GM21723 (cell line): ENCODE measurements around the gene PCMTD2.
A peak's percentile ranks its signal among the peaks of the same experiment; 100 is the strongest.
"Not testable (repeated sequence)": the region's sequence is repeated elsewhere in the genome, so short reads cannot be mapped to it uniquely, and the experiment has no call there.

Experiments used
- ATAC-seq: cut with Tn5 transposase; IDR thresholded peaks from one replicate; pipeline ENCODE4 v1.9.1; 2021; ENCODE audit warnings: mild to moderate bottlenecking, moderate library complexity; ENCODE audit not compliant: unreplicated experiment

Gene PCMTD2

DNA sequence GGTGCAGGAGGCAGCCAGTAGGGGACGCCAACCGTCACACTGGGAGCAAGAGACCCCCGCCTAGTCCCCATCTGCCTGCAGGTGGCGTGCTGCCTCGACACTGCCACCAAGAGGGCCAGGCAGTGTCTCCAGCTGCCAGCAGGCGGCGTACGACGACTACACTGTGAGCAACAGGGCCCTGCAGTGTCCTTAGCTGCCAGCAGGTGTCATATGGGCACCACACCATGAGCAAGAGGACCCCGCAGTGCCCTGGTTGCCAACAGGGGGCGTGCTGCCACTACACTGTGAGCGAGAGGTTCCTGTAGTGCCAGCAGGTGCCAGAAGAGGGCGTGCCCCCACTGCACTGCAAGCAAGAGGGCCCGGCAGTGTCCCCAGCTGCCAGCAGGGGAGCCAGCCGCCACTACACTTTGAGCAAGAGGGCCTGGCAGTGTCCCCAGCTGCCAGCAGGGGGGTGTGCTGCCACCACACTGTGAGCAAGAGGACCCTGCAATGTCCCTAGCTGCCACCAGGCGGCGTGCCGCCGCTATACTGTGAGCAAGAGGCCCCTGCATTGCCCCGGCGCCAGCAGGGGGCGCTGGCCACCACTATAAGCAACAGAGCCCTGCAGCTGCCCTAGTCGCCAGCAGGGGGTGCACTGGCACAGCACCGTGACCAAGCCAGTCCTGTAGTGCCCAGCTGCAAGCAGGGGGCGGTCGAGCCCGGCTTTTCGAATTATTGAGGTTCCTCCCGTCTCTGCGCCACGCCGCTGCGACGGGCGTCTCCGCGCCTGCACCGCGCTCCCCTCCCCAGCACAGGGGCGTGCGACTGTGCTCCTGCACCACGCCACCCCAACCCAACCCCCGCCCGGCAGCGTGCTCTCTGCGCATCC is 30.3 kb downstream of the PCMTD2 start:
- peak; percentile 93 for ATAC-seq

DNA sequence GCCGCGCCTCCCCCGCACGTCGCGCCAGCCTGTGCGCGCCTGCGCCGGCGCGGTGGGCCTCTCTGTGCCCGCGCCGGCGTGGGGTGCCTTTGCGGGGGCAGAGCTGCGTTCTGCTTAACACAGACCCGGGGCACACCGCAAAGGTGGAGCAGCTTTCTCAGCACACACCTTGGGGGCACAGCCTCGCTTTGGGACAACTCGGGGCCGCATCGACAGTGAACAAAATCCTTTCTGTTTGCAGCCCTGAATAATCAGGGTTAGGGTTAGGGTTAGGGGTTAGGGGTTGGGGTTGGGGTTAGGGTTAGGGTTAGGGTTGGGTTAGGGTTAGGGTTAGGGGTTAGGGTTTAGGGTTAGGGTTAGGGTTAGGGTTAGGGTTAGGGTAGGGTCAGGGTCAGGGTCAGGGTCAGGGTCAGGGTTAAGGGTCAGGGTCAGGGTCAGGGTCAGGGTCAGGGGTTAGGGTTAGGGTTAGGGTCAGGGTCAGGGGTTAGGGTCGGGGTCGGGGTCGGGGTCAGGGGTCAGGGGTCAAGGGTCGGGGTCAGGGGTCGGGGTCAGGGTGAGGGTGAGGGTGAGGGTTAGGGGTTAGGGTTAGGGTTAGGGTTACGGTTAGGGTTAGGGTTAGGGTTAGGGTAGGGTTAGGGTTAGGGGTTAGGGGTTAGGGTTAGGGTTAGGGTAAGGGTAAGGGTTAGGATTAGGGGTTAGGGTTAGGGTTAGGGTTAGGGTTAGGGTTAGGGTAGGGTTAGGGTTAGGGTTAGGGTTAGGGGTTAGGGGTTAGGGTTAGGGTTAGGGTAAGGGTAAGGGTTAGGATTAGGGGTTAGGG is 31.1 kb downstream of the PCMTD2 start:
- ATAC-seq, result not testable (repeated sequence)

DNA sequence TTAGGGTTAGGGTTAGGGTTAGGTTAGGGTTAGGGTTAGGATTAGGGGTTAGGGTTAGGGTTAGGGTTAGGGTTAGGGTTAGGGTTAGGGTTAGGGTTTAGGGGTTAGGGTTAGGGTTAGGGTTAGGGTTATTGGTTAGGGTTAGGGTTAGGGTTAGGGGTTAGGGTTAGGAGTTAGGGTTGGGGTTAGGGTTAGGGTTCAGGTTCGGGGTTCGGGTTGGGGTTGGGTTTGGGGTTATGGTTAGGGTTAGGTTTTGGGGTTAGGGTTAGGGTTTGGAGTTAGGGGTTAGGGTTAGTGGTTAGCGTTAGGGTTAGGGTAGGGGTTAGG is 31.7 kb downstream of the PCMTD2 start:
- ATAC-seq, result not testable (repeated sequence)

- not testable (repeated sequence) for ATAC-seq
Measured at GRCh38 chr20:64292167-64292566, 36.6 kb downstream of the PCMTD2 start.

- not testable (repeated sequence) for ATAC-seq
Measured at GRCh38 chr20:64303086-64303485, 47.5 kb downstream of the PCMTD2 start.

DNA sequence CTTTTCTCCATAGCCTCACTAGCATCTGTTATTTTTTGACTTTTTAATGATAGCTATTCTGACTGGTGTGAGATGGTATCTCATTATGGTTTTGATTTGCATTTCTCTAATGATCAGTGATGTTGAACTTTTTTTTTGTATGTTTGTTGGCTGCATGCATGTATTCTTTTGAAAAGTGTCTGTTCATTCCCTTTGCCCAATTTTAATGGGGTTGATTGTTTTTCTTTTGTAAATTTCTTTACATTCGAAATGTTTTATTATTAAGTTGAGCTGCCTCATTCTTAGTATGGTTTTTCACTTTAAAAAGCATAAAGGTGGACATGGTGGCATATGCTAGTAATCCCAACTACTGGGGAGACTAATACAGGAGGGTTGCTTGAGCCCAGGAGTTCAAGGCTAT is 58.2 kb downstream of the PCMTD2 start:
- ATAC-seq, result not testable (repeated sequence)

DNA sequence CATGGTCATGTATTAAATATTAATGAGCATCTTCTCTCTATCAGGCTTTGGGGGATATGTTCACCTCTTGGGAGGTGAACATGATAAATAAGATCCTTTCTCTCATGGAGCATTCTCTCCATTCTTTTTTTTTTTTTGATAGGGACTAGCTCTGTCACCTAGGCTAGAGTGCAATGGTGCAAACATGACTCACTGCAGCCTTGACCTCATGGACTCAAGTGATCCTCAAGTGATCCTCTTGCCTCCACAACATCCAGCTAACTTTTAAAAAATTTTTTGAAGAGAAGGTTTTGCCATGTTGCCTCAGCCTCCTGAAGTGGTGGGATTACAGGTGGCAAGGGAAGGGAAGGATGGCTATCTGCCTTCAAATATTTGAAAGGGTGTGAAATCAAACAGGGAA is 59.8 kb downstream of the PCMTD2 start:
- ATAC-seq, result not testable (repeated sequence)

- ATAC-seq, result not testable (repeated sequence)
Measured at GRCh38 chr20:64315884-64316283, 60.3 kb downstream of the PCMTD2 start.

GRCh38 chr20:64316415-64317083 is 61.0 kb downstream of the PCMTD2 start:
- not testable (repeated sequence) for ATAC-seq

GRCh38 chr20:64317331-64317730 is 61.8 kb downstream of the PCMTD2 start:
- not testable (repeated sequence) for ATAC-seq

DNA sequence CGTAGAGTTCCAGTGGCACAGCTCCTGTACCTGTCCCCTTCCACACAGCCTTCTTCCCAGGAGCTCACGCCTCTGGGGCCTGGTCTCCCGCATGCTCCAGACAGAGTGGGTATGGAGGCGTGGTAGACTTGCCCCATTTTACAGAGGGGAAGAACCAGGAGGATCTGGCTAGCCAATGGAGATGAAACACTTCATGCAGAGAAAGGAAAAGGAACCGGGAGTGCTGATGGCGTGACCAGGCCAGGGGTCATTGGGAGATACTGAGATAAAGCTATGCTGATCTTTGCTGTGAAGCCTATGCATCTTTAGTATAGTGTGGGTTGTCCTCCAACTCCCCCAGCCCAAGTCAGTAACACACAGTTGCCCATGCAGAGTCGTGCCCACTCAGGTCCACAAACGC is 62.5 kb downstream of the PCMTD2 start:
- ATAC-seq, result not testable (repeated sequence)

DNA sequence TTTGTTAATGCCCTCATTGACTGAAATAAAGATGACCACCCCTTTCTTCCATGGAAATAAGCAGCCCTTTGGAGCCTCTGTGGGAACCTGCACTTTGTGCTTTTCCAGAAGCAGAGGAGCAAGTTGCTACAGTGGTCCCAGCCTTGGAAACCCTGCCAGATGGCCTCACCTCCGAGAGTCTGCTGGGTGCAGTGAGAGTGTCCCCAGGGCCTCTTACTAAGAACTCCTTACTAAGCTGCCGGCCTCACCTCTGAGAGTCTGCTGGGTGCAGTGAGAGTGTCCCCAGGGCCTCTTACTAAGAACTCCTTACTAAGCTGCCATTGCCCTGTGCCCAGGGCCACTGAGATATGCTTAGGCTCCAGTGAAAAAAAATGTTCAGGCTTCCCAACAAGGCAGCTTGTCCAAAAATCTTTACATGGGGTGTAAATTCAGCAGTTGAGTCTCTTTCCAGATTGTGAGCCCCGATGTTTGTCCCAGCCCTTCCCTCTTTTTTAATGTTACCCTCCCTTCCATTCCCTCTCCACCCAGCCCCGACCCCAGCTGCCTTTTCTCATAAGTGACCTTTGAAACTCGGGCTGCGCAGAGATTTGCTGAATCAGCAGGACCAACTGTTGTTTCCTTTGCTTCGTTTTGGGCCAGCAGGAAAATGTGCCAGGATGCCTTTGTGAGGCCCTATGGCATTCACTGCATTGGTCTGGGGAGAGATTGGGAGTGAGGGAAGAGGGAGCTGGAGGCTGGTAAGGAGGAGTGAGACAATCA is 66.7 kb downstream of the PCMTD2 start:
- not testable (repeated sequence) for ATAC-seq
